T-helper 9 cell (primary cell): Measurements from ENCODE around the gene BFSP1.

Experiments
- DNase-seq: peaks from one replicate; pipeline ENCODE4 v3.0.0-alpha.2; 2020

Gene BFSP1

DNA sequence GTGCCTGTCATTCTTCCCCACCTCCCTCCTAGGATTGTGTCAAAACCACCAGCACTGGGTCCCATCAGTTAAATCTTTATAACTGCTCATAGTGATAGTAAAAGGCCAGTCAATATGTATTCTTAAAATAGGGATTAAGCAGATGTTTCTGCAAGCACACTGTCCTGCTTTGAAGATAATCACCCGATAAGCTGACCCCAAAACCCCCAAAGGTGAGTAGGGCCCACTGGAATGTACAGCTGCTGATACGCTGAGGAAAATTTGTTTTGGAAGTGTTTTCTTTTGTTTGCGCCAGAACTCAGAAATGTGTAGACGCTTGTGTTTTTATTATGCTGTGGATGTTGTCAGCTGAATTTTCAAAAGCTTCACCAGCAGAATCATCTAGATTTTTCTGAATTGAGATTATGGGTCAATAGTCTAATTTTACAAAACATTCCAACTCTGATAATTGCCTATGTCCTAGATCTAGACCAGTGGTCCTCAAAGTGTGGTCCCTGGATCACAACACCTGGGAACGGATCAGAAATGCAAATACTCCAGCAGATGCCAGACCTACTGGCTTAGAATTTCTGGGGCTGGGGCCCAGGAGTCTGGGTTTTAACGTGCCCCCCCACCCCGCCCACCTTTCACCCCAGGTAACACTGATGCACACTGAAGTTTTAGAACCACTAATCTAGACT, 11.4 kb downstream of the BFSP1 start:
- DNase-seq = no peak

DNA sequence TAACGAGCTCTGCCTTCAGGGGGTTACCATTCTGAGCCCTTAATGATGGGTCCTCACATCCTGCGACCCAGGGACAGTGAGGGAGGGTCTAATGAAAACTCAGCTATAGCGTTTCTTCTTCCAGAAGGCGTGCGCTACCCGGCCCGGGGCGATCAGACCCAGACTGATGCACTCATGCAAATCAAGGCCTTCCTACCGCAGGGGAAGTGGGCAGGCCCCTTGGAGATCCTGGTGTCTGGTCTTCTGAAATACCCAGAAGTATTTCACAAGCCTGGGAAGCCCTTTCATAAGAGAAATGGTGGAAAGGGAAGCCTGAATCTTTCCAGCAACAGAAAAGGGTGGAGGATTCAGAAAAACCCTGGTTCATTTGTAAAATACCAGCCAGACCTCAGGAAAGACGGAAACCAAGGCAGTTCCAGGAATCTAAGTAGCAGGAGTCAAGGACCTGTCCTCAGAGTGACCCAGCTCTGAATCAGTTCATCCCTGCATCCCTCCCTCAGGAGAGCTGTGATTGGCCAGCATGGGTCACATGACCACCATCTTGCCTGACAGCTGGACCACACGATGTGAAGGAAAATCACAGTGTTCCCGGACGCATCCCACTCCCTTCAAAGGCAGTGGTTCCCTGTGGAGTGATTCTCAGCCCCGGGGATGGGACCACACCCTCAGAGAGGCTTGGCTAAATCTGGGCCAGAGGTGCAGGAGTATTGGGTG, 12.7 kb downstream of the BFSP1 start:
- no peak for DNase-seq

- no peak for DNase-seq
Observed at GRCh38 chr20:17515053-17515452, 16.1 kb downstream of the BFSP1 start.

DNA sequence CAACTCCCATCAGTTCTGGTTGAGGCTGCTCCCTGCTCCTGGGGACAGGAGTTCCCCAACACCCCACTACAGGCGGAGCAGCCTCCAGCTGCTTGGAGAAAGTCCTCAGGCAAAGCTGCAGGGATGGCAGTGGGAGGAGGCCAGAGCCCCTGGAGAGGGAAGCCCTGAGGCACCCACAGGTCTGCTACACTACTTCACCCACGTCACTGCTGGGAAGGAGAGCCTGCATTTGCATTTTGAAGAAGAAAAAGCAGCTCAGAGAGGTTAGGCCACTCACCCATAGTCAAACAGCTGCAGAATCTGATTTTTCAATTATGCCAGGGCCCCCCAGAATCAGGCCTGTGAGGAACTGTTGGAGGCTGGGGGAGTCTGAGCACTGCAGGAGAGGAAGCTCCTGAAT, 17.2 kb downstream of the BFSP1 start:
- DNase-seq = no peak

GRCh38 chr20:17511401-17511800, 19.8 kb downstream of the BFSP1 start:
- no peak for DNase-seq

- DNase-seq = no peak
Observed at GRCh38 chr20:17510548-17510947, 20.6 kb downstream of the BFSP1 start.

GRCh38 chr20:17508756-17509155, 22.4 kb downstream of the BFSP1 start:
- no peak for DNase-seq

DNA sequence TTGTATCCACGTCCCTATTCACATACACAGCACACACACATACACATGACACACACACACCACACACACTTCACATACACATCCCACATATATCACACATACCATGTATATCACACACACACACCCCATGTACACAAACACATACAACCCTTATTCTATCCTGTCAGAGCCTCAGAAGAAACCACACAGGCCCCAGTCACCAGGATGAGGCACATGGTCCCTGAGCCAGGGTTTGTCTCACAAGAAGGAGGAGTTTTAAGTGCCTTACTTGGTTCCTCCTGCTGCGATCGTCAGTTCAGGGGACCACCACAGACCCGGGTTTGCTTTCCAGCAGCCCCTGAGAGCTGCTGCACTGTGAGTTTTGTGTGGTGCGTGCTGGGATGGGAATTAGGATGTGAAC, 23.6 kb downstream of the BFSP1 start:
- no peak for DNase-seq

GRCh38 chr20:17507032-17507431, 24.1 kb downstream of the BFSP1 start:
- no peak for DNase-seq

DNA sequence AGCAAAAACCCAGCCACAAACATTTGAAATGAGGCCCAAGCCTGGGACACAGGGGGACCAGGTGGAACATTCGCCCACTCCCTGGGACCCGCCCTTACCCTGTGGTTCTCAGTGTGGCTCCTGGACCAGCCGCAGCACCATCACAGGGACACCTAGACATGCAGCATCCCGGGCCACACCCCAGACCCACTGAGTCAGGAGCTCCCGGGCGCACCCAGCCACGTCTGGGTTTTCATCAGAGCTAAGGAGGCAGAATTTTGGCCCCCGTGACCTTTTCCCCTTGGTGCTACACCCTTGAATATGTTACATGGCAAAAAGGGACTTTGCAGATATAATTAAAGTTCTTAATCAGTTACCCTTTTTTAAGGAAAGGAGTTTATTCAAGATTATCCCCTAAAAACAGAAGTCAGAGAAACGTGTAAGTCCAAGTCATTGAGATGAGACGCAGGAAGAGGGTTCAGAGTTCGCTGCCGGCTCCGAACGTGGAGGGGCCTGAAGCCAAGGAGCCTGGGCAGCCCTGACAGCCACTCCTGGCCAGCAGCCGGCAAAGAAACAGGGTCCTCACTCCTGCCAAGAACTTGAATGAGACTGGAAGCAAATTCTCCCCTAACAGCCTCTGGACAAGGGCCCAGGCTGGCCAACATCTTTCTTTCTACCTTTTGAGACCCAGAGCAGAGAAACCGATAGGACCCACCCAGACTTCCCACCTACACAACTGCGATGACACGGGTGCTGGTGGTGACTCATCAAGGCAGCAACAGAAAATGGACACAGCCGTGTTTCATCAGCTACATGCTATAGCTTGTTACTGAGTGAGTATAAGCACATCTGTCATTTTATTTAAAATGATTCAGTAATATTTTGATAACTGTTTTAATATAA, 25.3 kb downstream of the BFSP1 start:
- peak; percentile 12 for DNase-seq

DNA sequence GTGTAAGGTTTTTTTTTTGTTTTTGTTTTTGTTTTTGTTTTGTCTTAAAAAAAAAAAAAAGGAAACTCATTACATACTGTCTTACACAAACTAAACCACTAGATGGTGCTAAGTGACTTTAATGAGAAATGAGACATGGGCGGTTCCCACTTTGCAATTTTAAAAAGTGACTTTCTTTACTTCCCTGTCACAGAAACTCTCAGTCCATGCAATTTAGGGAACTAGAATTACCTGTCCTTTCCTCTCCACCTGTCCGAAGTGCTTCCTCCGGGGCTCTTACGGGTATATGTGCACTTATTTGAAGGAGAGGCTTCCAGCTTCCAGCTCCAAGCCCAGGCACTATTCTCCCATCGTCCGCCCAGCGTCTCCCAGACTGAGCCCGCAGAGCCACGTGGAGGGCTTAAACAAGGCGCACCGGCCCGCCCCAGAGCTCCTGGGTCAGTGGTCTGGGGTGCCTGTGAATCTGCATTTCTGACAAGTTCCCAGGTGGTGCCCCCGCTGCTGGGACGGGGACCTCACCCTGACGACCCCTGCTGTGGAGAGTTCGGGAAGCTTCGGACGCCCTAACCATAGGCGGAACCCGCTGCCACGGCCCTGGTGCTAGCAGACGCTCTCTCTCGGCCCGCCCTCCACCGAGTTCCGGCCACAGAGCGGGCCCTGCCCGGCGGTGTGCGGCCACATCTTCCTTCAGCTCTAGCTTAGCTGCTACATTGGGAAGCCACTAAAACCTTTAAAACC, 26.1 kb downstream of the BFSP1 start:
- peak; percentile 27 for DNase-seq

DNA sequence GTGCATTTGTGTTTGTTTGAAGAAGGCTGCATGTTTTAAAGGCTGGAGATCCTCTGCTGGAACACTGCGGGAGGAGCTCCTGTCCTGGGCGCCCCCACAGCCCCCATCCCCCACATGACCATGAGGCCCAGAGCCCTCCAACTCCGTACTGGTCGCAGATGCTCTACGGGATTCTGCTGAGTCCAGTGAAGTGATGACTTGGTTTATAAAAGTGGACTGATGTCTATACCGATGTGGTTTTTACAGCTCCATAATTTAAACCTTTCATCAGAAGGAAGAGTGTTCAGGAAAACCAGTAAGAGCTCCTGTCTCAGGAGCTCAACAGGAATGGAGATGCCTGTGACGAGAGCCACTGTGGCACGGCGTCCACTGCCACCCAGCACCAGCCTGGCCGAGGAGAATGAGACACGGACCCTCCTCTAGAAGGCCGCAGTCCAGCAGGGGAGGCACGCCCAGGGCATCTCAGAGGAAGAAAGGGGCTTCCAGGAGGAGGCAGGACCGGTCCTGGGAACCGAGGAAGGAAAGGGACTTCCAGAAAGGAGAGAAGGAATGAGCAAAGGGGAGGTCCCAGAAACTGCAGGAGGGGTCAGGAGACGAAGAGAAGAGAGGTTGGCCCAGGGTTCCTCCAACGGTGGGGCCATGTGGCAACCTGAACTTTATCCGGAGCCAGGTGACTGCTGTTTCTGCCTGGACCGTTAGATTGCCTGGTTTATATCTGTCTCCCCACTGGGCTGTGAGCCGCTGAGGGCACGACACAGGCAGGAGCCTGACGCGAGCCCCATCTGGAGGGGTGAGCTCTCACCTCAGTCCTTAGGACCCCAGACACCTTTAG, 26.9 kb downstream of the BFSP1 start:
- no peak for DNase-seq

GRCh38 chr20:17503301-17504065, 27.7 kb downstream of the BFSP1 start:
- no peak for DNase-seq

GRCh38 chr20:17502105-17502504, 29.1 kb downstream of the BFSP1 start:
- DNase-seq = no peak

GRCh38 chr20:17501701-17502100, 29.5 kb downstream of the BFSP1 start:
- DNase-seq = no peak

GRCh38 chr20:17500826-17501225, 30.4 kb downstream of the BFSP1 start:
- DNase-seq = no peak

- DNase-seq = no peak
Observed at GRCh38 chr20:17500271-17500670, 30.9 kb downstream of the BFSP1 start.

- DNase-seq = no peak
Observed at GRCh38 chr20:17499041-17499440, 32.1 kb downstream of the BFSP1 start.

DNA sequence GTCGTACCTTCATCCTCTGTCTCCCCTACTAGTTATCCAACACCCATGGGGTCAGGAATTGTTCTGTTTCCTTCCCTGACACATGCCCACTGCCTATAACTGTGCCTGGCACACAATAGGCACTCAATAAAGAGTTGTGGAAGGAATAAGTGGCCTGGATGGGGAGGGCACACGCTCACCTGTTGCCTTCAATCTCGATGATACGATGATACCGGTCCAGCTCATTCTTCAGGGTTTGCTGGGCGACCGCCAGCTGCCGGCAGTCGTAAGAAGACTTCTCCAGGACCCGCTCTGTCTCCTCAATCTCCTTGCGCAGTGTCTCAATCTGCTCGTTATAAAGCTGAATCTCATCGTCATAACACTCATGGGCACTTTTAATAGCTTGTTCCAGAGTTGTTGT, 32.5 kb downstream of the BFSP1 start:
- no peak for DNase-seq

GRCh38 chr20:17497821-17498580, 33.2 kb downstream of the BFSP1 start:
- DNase-seq = no peak
